ENCODE data around the gene RELN.

DNA sequence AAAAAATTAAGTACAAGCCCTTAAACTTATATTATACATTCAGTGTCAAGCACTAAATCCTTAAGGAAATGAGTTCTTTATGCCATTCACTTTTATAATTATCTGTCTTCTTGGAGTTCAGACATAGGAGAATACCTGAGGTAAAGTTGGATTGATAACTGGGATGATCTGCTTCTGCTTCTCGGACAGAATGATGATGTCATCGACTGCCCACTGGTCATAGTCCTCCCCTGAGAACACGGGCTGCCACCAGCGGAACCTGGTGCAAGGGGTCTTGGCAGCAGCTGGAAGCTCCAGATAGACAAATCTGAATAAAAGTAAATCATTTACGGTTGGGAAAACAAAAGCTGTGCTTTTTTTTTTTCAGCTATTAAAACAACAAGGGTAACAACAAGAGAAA is 395.3 kb downstream of the RELN start:
- no peak for TF ChIP-seq FOXP2 (optimal IDR thresholded peaks at IDR 0.05; ENCODE audit: borderline replicate concordance, extremely low read depth, extremely low read length, insufficient read depth)
- no peak for TF ChIP-seq TAF1 (IDR thresholded peaks at IDR 0.05; ENCODE audit: borderline replicate concordance, insufficient read depth, low read length)

Measured in PFSK-1 (cell line).